Endodermal cell (in vitro differentiated cells): ENCODE measurements around the gene DMXL2. TPM values are rescaled to one million over a fixed set of nuclear protein-coding genes. Genes with fewer than 3 reads are reported as not detected.

ENCODE experiments used
- DNase-seq: peaks from one replicate; pipeline ENCODE4 v3.0.0-alpha.2; 2017
- H3K27ac ChIP-seq: 2 replicates; pipeline ENCODE4 v1.5.1; 2013; ENCODE audit warnings: mild to moderate bottlenecking, low read depth, low read length, moderate library complexity
- H3K27me3 ChIP-seq: 2 replicates; pipeline ENCODE4 v1.6.1; 2013; ENCODE audit warnings: mild to moderate bottlenecking, low read length, moderate library complexity; ENCODE audit not compliant: insufficient read depth, control insufficient read depth, poor library complexity, severe bottlenecking
- H3K36me3 ChIP-seq: 2 replicates; pipeline ENCODE4 v1.7.0; 2013; ENCODE audit warnings: mild to moderate bottlenecking, low read length, moderate library complexity; ENCODE audit not compliant: control insufficient read depth, insufficient read depth
- H3K4me1 ChIP-seq: one replicate; pipeline ENCODE4 v1.7.0; 2013; ENCODE audit warnings: low read length; ENCODE audit not compliant: control insufficient read depth, insufficient read depth
- H3K4me3 ChIP-seq: 2 replicates; pipeline ENCODE4 v1.5.1; 2013; ENCODE audit warnings: mild to moderate bottlenecking, low read length, moderate library complexity
- H3K9ac ChIP-seq: 2 replicates; pipeline ENCODE4 v1.6.1; 2013; ENCODE audit warnings: mild to moderate bottlenecking, low read length, moderate library complexity; ENCODE audit not compliant: poor library complexity, severe bottlenecking; ENCODE audit errors: extremely low read depth
- H3K9me3 ChIP-seq: 2 replicates; pipeline ENCODE4 v1.6.1; 2013; ENCODE audit warnings: mild to moderate bottlenecking, low read length, moderate library complexity; ENCODE audit not compliant: control insufficient read depth
- H3K27ac Mint-ChIP-seq: 2 replicates; pipeline ENCODE4 v1.8.0; 2020; ENCODE audit warnings: mixed read lengths
- H3K27me3 Mint-ChIP-seq: 2 replicates; pipeline ENCODE4 v1.8.0; 2021; ENCODE audit warnings: mild to moderate bottlenecking, mixed read lengths; ENCODE audit not compliant: insufficient read depth
- H3K36me3 Mint-ChIP-seq: 2 replicates; pipeline ENCODE4 v1.8.0; 2020; ENCODE audit warnings: low read depth, mixed read lengths
- H3K4me1 Mint-ChIP-seq: 2 replicates; pipeline ENCODE4 v1.8.0; 2020; ENCODE audit warnings: mixed read lengths
- H3K4me3 Mint-ChIP-seq: 2 replicates; pipeline ENCODE4 v1.8.0; 2020; ENCODE audit warnings: mild to moderate bottlenecking, moderate library complexity, mixed read lengths
- H3K9me3 Mint-ChIP-seq: 2 replicates; pipeline ENCODE4 v1.8.0; 2020; ENCODE audit warnings: mild to moderate bottlenecking, mixed read lengths
- WGBS, 2 experiments: methylation state at CpG; one replicate each; pipeline versions ENCODE4 v1.1.5 to v1.1.7; 2013; ENCODE audit warnings: missing lambda C conversion rate in 2 of 2, mixed read lengths in 1 of 2; ENCODE audit not compliant: insufficient coverage in 1 of 2, insufficient read length in 1 of 2; 5-methylcytosine and 5-hydroxymethylcytosine counted together
- total RNA-seq, 2 donors: library from RNA; stranded (reverse); fragmentation: NEBNext Ultra II Directional in 1 of 2; extraction: Animal tissue kit (Norgen Biotek cat#: 25700) in 1 of 2; gene quantifications; 2 replicates in 1 of 2; 3 replicates in 1 of 2; pipeline ENCODE4 v1.2.1, GENCODE V29; 2021
- TF ChIP-seq, protein P1 (sequence below): fragments of 200-600 bp; sonication (generic); conservative IDR thresholded peaks from 2 replicates; pipeline ENCODE4 v1.5.0; 2021; ENCODE audit warnings: antibody characterized with exemption, mild to moderate bottlenecking

Gene DMXL2
- total RNA-seq, 2 donors from 2014 or later, result 20.8 to 31.5 TPM

DNA sequence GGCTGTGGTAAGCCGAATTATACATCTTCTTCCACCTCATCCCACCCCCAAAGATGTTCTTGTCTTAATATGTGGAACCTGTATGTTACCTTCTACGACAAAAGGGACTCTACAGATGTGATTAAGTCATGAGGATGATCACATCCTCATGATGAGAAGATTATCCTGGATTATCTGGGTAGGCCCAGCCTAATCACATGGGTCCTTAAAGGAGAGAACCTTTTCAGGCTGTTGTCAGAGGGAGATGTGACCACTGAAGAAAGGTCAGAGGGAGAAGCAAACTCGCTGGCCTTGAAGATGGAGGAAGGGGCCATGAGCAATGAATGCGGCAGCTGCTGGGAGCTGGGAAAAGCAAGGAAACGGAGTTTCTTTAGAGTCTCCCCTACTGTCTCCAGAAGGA is 45.9 kb upstream of the DMXL2 start:
- Mint-ChIP-seq H3K27ac (no peak overlapping the region), H3K36me3 (no peaks in the 10 kb centered on the region), H3K4me1 (peaks cover 5% of the 10 kb centered on the region), H3K27me3 (no peaks in the 10 kb centered on the region), H3K9me3 (no peaks in the 10 kb centered on the region), H3K4me3 (no peak overlapping the region)
- TF ChIP-seq, protein P1, sequence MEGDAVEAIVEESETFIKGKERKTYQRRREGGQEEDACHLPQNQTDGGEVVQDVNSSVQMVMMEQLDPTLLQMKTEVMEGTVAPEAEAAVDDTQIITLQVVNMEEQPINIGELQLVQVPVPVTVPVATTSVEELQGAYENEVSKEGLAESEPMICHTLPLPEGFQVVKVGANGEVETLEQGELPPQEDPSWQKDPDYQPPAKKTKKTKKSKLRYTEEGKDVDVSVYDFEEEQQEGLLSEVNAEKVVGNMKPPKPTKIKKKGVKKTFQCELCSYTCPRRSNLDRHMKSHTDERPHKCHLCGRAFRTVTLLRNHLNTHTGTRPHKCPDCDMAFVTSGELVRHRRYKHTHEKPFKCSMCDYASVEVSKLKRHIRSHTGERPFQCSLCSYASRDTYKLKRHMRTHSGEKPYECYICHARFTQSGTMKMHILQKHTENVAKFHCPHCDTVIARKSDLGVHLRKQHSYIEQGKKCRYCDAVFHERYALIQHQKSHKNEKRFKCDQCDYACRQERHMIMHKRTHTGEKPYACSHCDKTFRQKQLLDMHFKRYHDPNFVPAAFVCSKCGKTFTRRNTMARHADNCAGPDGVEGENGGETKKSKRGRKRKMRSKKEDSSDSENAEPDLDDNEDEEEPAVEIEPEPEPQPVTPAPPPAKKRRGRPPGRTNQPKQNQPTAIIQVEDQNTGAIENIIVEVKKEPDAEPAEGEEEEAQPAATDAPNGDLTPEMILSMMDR, result no peak
- Histone ChIP-seq H3K9me3 (no peaks in the 10 kb centered on the region), H3K27me3 (no peaks in the 10 kb centered on the region), H3K9ac (no peak overlapping the region), H3K36me3 (no peaks in the 10 kb centered on the region), H3K4me3 (no peak overlapping the region), H3K4me1 (no peaks in the 10 kb centered on the region), H3K27ac (no peak overlapping the region)
- 71 to 87% methylated on average over 1 to 5 of the region's 5 CpGs for WGBS, 2 experiments
- DNase-seq, result no peak

DNA sequence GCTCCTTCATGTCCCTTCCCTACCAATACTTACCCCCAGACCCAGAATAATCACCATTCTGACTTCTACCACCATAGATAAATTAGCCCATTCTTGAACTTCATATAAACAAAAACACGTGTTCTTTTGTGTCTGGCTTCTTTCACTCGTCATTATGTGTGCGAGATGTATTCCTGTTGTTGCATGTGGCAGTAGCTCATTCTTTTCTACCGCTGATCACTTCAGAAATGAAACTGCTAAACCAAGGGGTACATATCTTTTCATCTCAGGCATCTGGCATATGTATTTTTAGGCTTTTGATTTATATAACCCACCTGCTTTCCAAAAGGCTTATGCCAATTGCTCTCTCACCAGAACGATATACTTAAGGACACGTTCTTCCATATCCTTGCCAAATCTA is 44.9 kb upstream of the DMXL2 start:
- H3K27ac Mint-ChIP-seq, result no peak overlapping the region
- no peaks in the 10 kb centered on the region for H3K36me3 ChIP-seq
- WGBS, 2 experiments, result 91% methylated on average over 5 to 6 of the region's 6 CpGs
- no peak overlapping the region for H3K27ac ChIP-seq
- H3K4me3 ChIP-seq, result no peak overlapping the region
- no peaks in the 10 kb centered on the region for H3K27me3 ChIP-seq
- H3K4me1 Mint-ChIP-seq, result peaks cover 4% of the 10 kb centered on the region
- TF ChIP-seq, protein P1, result no peak
- H3K9me3 ChIP-seq, result no peaks in the 10 kb centered on the region
- H3K9me3 Mint-ChIP-seq, result no peaks in the 10 kb centered on the region
- H3K9ac ChIP-seq, result no peak overlapping the region
- DNase-seq, result no peak
- H3K4me3 Mint-ChIP-seq, result no peak overlapping the region
- H3K36me3 Mint-ChIP-seq, result no peaks in the 10 kb centered on the region
- no peaks in the 10 kb centered on the region for H3K27me3 Mint-ChIP-seq
- no peaks in the 10 kb centered on the region for H3K4me1 ChIP-seq

DNA sequence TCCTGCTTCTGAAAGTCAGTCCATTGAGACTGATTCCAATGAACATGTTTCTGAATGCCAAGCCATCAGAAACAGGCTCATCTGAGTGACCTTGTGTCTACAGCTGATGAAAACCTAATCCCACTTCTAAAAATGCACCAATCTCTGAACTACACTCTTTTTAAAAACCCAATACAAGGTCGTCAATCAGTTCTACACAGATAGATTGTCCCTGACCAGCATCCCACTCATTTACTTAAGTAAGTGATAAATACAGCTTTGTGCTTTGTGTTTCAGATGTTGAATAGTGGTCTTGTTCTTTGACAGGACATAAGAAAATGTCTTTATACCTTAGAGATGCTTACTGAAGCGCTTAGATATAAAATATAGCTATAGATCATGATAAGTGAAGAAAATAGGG is 38.5 kb upstream of the DMXL2 start:
- Histone ChIP-seq H3K27me3 (no peaks in the 10 kb centered on the region), H3K4me3 (no peak overlapping the region), H3K36me3 (no peaks in the 10 kb centered on the region), H3K4me1 (no peaks in the 10 kb centered on the region), H3K9ac (no peak overlapping the region), H3K27ac (no peak overlapping the region), H3K9me3 (no peaks in the 10 kb centered on the region)
- no peaks in the 10 kb centered on the region for H3K9me3 Mint-ChIP-seq
- no peak overlapping the region for H3K4me3 Mint-ChIP-seq
- no peak overlapping the region for H3K27ac Mint-ChIP-seq
- 100% methylated on average over 1 to 2 of the region's 2 CpGs for WGBS, 2 experiments
- peaks cover 2% of the 10 kb centered on the region for H3K27me3 Mint-ChIP-seq
- H3K36me3 Mint-ChIP-seq, result no peaks in the 10 kb centered on the region
- no peak for DNase-seq
- H3K4me1 Mint-ChIP-seq, result no peaks in the 10 kb centered on the region
- TF ChIP-seq, protein P1, result no peak
